Measurements from ENCODE around the gene IRAG1. TPM values are rescaled to one million over a fixed set of nuclear protein-coding genes. Genes with fewer than 3 reads are reported as not detected.

Gene IRAG1
- total and polyA plus RNA-seq, 2 experiments from 2014 or later = 1.5 to 2.7 TPM

- no peaks in the 10 kb centered on the region for H3K27me3 ChIP-seq (ENCODE audit: insufficient read depth)
- Mint-ChIP-seq H3K36me3 (ENCODE audit: low read depth) (no peaks in the 10 kb centered on the region), H3K27me3 (ENCODE audit: insufficient read depth, low read depth, poor library complexity) (peaks cover 1% of the 10 kb centered on the region), H3K27ac (peak overlapping the region; percentile 67; the same call in 1 of the 2 replicates), H3K4me3 (no peak overlapping the region), H3K9me3 (no peaks in the 10 kb centered on the region), H3K4me1 (no peaks in the 10 kb centered on the region)
- H2AFZ ChIP-seq = no peak overlapping the region
- H3K4me1 ChIP-seq (ENCODE audit: insufficient read depth) = no peaks in the 10 kb centered on the region
- no peaks in the 10 kb centered on the region; the same call in 1 of the 2 replicates for H3K9me2 ChIP-seq (ENCODE audit: insufficient read depth)
- DNase-seq (ENCODE audit: low spot score) = no peak
- no peak for ATAC-seq
- H3K36me3 ChIP-seq (ENCODE audit: insufficient read depth) = no peaks in the 10 kb centered on the region
- H3K4me3 ChIP-seq = no peak overlapping the region
- H4K20me1 ChIP-seq (replicated peaks; ENCODE audit: insufficient read depth) = no peaks in the 10 kb centered on the region
- no peak overlapping the region for H3K27ac ChIP-seq (ENCODE audit: low read depth)
- no peak for TF ChIP-seq ZNF114 (CRISPR knock-in tag; IDR thresholded peaks at IDR 0.05)
- no peak for TF ChIP-seq EZH2phosphoT487 (IDR thresholded peaks at IDR 0.05; ENCODE audit: unreplicated experiment)
- no peaks in the 10 kb centered on the region for H3K79me2 ChIP-seq (replicated peaks; ENCODE audit: insufficient read depth)
- H3F3A ChIP-seq (replicated peaks; ENCODE audit: low read depth) = no peaks in the 10 kb centered on the region
- no peak overlapping the region for H3K4me2 ChIP-seq
These were observed 44.7 kb downstream of the IRAG1 start for GRCh38 chr11:10648871-10649270.

DNA sequence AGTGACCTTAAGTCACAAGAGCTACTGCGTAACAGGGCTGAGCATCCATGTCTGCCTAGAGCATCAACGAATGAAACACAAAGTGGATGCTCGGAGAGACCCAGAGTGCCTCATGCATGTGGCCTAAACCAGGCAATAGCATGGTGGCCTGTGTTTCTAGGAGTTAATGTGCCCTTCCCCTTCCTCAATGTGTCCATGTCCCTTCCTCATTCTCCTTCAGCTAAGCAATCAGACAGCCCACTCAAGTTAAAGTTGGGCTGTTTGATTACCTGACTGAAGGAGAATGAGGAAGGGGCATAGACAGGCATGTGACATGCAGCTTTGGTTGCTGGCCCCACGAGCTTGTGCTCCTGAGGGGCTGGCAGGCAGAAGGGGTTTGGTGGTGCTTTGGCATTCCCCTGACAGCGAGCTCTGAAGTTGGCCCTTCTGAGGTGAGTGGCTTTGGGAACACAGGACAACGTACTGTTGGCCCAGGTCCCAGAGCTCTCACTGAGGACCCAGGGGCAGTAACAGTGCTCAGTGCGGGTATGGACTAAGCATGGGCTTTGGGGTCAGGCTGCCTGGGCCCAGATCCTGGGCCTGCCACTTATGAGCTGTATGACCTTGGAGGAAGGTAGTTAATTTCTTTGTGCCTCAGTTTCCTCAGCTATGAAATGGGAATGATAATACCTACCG, 46.7 kb downstream of the IRAG1 start:
- no peaks in the 10 kb centered on the region for H3K4me1 ChIP-seq (ENCODE audit: insufficient read depth)
- Mint-ChIP-seq H3K4me1 (no peaks in the 10 kb centered on the region), H3K27me3 (ENCODE audit: insufficient read depth, low read depth, poor library complexity) (peaks cover 1% of the 10 kb centered on the region)

More for the DNA sequence above, 46.7 kb downstream of the IRAG1 start:
- H3K9me2 ChIP-seq (ENCODE audit: insufficient read depth) = no peaks in the 10 kb centered on the region; the same call in 1 of the 2 replicates
- H3K4me2 ChIP-seq = no peak overlapping the region
- TF ChIP-seq REST (IDR thresholded peaks at IDR 0.05; ENCODE audit: unreplicated experiment) (no peak), CTCF (conservative IDR thresholded peaks at IDR 0.05; ENCODE audit: low read depth in 2 of 2) (no peak), POLR2AphosphoS5 (IDR thresholded peaks at IDR 0.05; ENCODE audit: low read depth) (no peak), JUNB (IDR thresholded peaks at IDR 0.05; ENCODE audit: unreplicated experiment) (no peak)
- ATAC-seq = no peak
- H2AFZ ChIP-seq = no peak overlapping the region
- Mint-ChIP-seq H3K4me3 (no peak overlapping the region), H3K36me3 (ENCODE audit: low read depth) (no peaks in the 10 kb centered on the region), H3K9me3 (no peaks in the 10 kb centered on the region), H3K27ac (no peak overlapping the region)
- no peak overlapping the region for H3K4me3 ChIP-seq
- H3K79me2 ChIP-seq (replicated peaks; ENCODE audit: insufficient read depth) = no peaks in the 10 kb centered on the region
- no peak for DNase-seq (ENCODE audit: low spot score)
- H4K20me1 ChIP-seq (replicated peaks; ENCODE audit: insufficient read depth) = no peaks in the 10 kb centered on the region
- no peaks in the 10 kb centered on the region for H3K27me3 ChIP-seq (ENCODE audit: insufficient read depth)
- H3K27ac ChIP-seq (ENCODE audit: low read depth) = no peak overlapping the region
- no peaks in the 10 kb centered on the region for H3K36me3 ChIP-seq (ENCODE audit: insufficient read depth)
- H3F3A ChIP-seq (replicated peaks; ENCODE audit: low read depth) = no peaks in the 10 kb centered on the region
